Measurements from ENCODE around the gene SEMA5A. TPM values are rescaled to one million over a fixed set of nuclear protein-coding genes. Genes with fewer than 3 reads are reported as not detected.

Gene SEMA5A
- total and polyA plus RNA-seq, 2 of the 8 experiments (the other 6 are each of a cell fraction or from before 2014, with no cell fraction given), result 5.3 to 8.9 TPM

GRCh38 chr5:9201761-9202160 lies 344.1 kb downstream of the SEMA5A start:
- Histone ChIP-seq H3K18ac (ENCODE audit: extremely low read depth, low read length) (no peak overlapping the region), H4K20me1 (replicated peaks in 1 of 2; ENCODE audit: control insufficient read depth in 1 of 2, insufficient read depth in 2 of 2, low read length in 2 of 2) (no peaks in the 10 kb centered on the region), H3K23me2 (ENCODE audit: low read depth, low read length) (no peaks in the 10 kb centered on the region), H3K56ac (replicated peaks; ENCODE audit: insufficient read length, low read depth, low read length) (no peak overlapping the region), H2BK15ac (ENCODE audit: low read length) (no peak overlapping the region), H3K9ac (replicated peaks in 1 of 4; ENCODE audit: extremely low read depth in 1 of 4, low read depth in 3 of 4, low read length in 3 of 4) (no peak overlapping the region), H3K27ac (ENCODE audit: low read depth, low read length) (no peak overlapping the region), H4K8ac (ENCODE audit: extremely low read depth, insufficient read depth, low read length) (no peak overlapping the region), H3K36me3 (ENCODE audit: control insufficient read depth in 2 of 4, insufficient read depth in 4 of 4, low read length in 3 of 4) (no peaks in the 10 kb centered on the region), H2BK20ac (ENCODE audit: low read length) (no peak overlapping the region), H3K9me3 (ENCODE audit: insufficient read depth in 2 of 2, low read depth in 1 of 2, low read length in 1 of 2) (peaks cover 3 to 7% of the 10 kb centered on the region in 2 experiments; a peak in 1 of 4 replicates), H3K4me1 (replicated peaks in 1 of 4; ENCODE audit: control insufficient read depth in 3 of 4, insufficient read depth in 4 of 4, low read length in 3 of 4) (no peaks in the 10 kb centered on the region; a peak in 2 of 7 replicates), H3K27me3 (replicated peaks in 1 of 4; ENCODE audit: control insufficient read depth in 3 of 4, extremely low read depth in 1 of 4, insufficient read depth in 3 of 4, low read length in 3 of 4) (no peaks in the 10 kb centered on the region), H4K5ac (ENCODE audit: insufficient read length, low read depth, low read length) (no peak overlapping the region), H3K4me3 (ENCODE audit: extremely low read depth in 1 of 4, insufficient read depth in 2 of 4, low read depth in 3 of 4, low read length in 4 of 4) (no peak overlapping the region), H4K91ac (replicated peaks; ENCODE audit: insufficient read length, low read length) (no peak overlapping the region), H2AFZ (ENCODE audit: low read length) (no peak overlapping the region), H3K4me2 (ENCODE audit: insufficient read depth in 1 of 2, low read depth in 2 of 2, low read length in 2 of 2) (no peak overlapping the region), H3K79me2 (ENCODE audit: control insufficient read depth in 1 of 2, insufficient read depth in 2 of 2, low read length in 2 of 2) (no peaks in the 10 kb centered on the region), H3K14ac (ENCODE audit: insufficient read length) (no peak overlapping the region), H3K79me1 (ENCODE audit: low read depth, low read length) (no peaks in the 10 kb centered on the region), H2BK12ac (ENCODE audit: low read depth, low read length) (no peak overlapping the region), H2BK120ac (replicated peaks; ENCODE audit: low read depth, low read length) (no peak overlapping the region), H3K23ac (ENCODE audit: insufficient read length) (no peak overlapping the region), H3K4ac (replicated peaks; ENCODE audit: insufficient read length, low read depth, low read length) (no peak overlapping the region), H2BK5ac (ENCODE audit: low read depth, low read length) (no peak overlapping the region), H2AK5ac (ENCODE audit: low read depth, low read length) (no peak overlapping the region)
- FAIRE-seq (no peak), DNase-seq (ENCODE audit: low read depth in 1 of 2, low spot score in 2 of 2) (no peak)
- POLR2A ChIA-PET (ENCODE audit: partially characterized antibody), result no interaction called here
- WGBS, 2 experiments (ENCODE audit: extremely low coverage in 1 of 2, insufficient coverage in 1 of 2, insufficient read length in 1 of 2, insufficient replicate concordance in 2 of 2, low coverage in 1 of 2, low lambda C conversion rate in 2 of 2, missing lambda C conversion rate in 1 of 2), result 89% methylated on average over 6 of the region's 6 CpGs; no CpG with 5 or more reads in 1 of the 2 experiments
- CTCF ChIA-PET (ENCODE audit: partially characterized antibody), result no interaction called here
- TF ChIP-seq SIN3A (conservative IDR thresholded peaks at IDR 0.05 in 1 of 2, IDR thresholded peaks at IDR 0.05 in 1 of 2; ENCODE audit: low read depth in 1 of 2, low read length in 2 of 2) (no peak), CREB1 (IDR thresholded peaks at IDR 0.05) (no peak), TBP (IDR thresholded peaks at IDR 0.05; ENCODE audit: low read depth, low read length) (no peak), SIX5 (IDR thresholded peaks at IDR 0.05; ENCODE audit: low read depth, low read length) (no peak), HDAC6 (IDR thresholded peaks at IDR 0.05; ENCODE audit: low read depth, low read length) (no peak), BACH1 (IDR thresholded peaks at IDR 0.05; ENCODE audit: low read length) (no peak), KDM1A (IDR thresholded peaks at IDR 0.05; ENCODE audit: borderline replicate concordance, low read length) (no peak), BRCA1 (IDR thresholded peaks at IDR 0.05; ENCODE audit: low read depth, low read length) (no peak), CBX5 (IDR thresholded peaks at IDR 0.05; ENCODE audit: low read depth, low read length) (no peak), HDAC2 (IDR thresholded peaks at IDR 0.05; ENCODE audit: borderline replicate concordance in 1 of 2, low read depth in 2 of 2, low read length in 2 of 2) (no peak), SP2 (IDR thresholded peaks at IDR 0.05; ENCODE audit: low read length) (no peak), KDM4A (IDR thresholded peaks at IDR 0.05; ENCODE audit: low read depth, low read length, severe bottlenecking) (no peak), CBX8 (IDR thresholded peaks at IDR 0.05; ENCODE audit: borderline replicate concordance, low read depth, low read length) (no peak), GTF2F1 (IDR thresholded peaks at IDR 0.05; ENCODE audit: borderline replicate concordance, low read depth, low read length) (no peak)
- TF ChIP-seq, protein P1, sequence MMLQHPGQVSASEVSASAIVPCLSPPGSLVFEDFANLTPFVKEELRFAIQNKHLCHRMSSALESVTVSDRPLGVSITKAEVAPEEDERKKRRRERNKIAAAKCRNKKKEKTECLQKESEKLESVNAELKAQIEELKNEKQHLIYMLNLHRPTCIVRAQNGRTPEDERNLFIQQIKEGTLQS (IDR thresholded peaks at IDR 0.05; ENCODE audit: insufficient read depth, low read depth, low read length), result no peak

Measured in H1 (cell line).